CD1c-positive myeloid dendritic cell (primary cell): ENCODE results near the gene SLC4A3.
A peak's percentile ranks its signal among the peaks of the same experiment; 100 is the strongest.
"Not testable (repeated sequence)": the region's sequence is repeated elsewhere in the genome, so short reads cannot be mapped to it uniquely, and the experiment has no call there.

Experiments
- DNase-seq: peaks from one replicate; pipeline ENCODE4 v3.0.0-alpha.2; 2016; ENCODE audit errors: extremely low spot score

SLC4A3 gene

DNA sequence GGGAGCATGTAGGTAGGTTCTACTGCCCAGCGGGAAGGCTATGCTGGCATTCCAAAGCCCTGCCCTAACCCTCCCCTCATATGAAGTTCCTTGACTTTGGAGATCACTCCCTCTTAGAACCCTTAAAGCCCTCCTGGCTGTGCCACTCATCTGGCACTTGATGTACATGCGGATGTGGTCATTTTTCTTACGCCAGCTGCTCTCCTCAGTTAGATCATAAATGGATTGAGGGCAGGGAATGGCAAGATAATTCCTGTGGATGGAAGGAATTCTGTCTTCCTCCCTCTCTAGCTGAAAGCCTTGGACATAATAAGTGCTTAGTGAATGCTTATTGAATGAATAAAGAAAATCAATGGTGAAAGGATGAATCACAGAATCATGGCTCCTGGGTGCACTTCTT is 51.6 kb downstream of the SLC4A3 start:
- DNase-seq: no peak

DNA sequence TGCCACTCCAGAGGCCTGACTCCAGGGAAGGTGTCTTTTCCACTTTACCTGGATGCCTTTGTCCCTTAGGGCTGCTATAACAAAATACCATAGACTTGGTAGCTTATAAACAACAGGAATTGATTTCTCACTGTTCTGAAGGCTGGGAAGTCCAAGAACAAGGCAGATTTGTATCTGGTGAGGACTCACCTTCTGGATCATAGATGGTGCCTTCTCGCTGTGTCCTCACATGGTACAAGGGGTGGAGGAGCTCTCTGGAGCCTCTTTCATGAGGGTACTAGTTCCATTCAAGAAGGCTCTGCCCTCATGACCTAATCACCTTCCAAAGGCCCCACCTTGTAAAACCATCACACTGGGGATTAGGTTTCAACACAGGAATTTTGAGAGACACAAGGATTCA is 52.1 kb downstream of the SLC4A3 start:
- no peak for DNase-seq

DNA sequence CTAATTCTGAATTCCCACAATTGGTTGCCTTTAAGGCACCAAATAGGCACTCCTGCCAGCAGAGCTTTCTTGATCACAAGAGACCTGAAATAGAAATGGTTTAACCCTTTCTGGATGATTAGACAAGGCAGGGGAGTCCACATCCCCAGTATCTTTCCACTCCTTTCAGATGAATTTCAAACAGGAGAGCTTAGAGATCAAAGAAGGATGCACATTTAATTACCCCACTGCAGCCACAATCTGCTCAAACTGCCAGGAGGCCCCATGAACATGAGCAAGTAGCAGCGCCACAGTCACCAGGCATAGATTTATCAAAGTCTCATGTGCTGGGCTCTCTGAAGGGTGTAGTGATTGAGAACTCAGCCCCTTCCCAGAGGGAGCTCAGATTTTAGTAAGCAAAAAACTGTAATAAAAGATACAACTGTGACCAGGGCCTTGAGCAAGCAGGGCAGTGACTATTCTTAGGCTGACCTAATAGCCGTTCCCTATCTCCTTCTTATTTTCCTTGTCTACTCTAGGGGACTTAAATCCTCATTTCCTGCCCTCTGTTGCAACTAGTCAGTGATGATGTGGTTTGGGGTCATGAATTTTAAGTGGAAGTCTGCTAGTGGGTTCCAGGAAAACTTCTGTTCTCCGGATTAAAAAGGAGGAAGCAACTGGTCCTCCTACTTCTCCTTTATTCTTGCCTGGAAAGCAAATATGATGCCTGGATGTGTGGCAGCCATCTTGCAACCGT is 53.7 kb downstream of the SLC4A3 start:
- peak; percentile 37 for DNase-seq

DNA sequence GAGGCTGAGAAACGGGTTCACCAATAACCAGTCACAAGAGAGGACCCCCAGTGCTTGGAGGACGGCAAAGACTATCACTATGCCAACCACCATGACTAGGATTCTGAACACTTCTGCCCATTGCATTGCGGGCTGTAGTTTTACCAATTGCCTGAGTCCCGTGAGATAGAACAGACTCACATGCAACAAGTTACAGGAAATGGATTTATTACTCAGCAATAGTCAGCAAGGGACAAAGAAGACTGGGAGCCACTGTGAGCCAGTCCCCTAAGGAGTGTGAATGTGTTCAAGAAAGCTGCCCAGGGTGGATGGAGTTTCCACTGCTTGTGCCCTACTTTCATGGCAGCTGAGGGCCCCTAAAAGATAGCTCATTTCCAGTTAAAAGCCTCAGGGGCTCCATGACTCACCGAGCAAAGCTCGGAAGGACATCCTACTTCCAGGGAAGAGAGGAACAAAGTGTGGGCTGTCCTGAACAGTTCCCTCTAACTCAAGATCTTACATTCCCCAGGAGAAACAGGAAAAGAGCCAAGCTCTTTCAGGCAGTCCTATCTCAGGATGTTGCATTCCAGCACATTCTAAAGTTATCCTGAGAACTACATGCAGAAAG is 54.4 kb downstream of the SLC4A3 start:
- no peak for DNase-seq

DNA sequence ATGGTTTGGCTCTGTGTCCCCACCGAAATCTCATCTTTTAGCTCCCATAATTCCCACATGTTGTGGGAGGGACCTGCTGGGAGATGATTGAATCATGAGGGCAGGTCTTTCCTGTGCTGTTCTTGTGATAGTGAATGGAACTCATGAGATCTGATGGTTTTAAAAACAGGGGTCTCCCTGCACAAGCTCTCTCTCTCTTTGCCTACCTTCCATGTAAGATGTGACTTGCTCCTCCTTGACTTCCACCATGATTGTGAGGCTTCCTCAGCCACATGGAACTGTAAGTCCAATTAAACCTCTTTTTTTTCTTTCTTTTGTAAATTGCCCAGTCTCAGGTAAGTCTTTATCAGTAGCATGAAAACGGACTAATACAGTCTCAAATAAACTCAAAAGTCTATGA is 56.0 kb downstream of the SLC4A3 start:
- DNase-seq: not testable (repeated sequence)

DNA sequence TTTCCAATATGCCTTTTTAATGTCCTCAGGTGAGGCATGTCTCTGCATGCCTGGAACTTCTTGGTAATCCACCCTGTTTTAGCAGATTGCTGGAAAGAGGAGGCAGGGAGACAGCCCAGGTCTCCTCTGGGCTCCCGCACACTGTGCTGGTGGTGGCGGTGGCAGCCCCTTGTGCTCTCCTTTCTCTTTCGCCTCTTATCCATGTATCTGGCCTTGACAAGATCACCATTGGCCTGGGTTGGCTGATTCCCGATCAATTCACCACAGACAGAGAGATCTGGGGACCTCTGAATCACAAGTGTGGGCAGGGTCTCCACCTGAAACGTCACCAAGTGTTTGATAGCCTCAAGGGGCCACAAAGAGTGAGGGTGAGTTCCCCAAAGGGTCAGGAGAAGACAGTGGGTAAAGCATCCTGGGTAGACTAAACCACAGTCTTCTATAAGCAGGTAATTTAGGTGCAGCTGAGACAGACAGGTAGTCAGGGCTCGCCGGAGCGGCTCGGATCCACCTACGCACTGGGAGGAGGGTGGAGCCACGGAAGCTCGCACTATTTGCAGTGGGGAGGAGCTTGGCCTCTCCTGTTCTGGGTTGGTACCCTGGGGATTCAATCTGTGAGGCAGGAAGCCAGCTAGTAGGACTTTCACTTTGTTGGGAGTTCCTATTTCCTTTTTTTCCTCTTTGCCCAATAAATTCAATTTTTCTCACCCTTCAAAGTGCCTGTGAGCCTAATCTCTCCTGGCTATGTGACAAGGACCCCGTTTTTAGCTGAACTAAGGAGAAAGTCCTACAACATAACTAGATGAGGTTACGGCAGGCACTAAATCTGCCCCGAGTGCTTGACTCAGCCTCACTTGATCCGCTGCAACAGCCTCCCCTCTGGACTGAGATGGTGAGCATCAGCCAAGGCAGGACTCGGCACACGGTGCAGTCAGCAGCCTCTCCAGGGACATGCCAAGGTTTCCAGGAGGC is 57.6 kb downstream of the SLC4A3 start:
- DNase-seq: no peak

DNA sequence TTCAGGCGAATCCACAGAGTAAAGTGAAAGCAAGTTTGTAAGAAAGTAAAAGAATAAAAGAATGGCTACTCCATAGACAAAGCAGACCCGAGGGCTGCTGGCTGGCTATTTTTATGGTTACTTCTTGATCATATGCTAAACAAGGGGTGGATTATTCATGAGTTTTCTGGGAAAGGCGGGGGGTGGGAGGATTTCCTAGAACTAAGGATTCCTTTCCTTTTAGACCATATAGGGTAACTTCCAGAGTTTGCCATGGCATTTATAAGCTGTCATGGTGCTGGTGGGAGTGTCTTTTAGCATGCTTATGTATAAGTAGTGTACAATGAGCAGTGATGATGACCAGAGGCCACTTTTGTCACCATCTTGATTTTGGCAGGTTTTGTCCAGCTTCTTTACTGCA is 59.8 kb downstream of the SLC4A3 start:
- DNase-seq: no peak

DNA sequence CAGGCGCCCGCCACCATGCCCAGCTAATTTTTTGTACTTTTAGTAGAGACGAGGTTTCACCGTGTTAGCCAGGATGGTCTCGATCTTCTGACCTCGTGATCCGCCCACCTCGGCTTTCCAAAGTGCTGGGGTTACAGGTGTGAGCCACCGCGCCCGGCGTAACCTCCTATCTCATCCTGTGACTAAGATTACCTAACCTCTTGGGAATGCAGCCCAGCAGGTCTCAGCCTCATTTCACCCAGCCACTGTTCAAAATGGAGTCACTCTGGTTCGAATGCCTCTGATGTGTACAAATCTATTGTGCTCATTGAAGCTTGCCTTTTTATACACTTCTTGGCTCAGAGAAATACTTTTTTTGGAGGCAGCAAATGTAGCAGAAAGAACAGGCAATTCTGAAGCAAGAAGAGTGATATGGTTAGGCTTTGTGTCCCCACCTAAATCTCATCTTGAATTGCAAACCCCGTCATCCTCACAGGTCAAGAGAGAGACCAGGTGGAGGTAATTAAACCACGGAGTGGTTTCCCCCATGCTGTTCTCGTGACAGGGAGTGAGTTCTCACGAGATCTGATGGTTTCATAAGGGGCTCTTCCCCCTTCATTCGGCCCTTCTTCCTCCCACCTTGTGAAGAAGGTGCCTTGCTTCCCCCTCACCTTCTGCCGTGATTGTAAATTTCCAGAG is 60.6 kb downstream of the SLC4A3 start:
- DNase-seq: no peak

DNA sequence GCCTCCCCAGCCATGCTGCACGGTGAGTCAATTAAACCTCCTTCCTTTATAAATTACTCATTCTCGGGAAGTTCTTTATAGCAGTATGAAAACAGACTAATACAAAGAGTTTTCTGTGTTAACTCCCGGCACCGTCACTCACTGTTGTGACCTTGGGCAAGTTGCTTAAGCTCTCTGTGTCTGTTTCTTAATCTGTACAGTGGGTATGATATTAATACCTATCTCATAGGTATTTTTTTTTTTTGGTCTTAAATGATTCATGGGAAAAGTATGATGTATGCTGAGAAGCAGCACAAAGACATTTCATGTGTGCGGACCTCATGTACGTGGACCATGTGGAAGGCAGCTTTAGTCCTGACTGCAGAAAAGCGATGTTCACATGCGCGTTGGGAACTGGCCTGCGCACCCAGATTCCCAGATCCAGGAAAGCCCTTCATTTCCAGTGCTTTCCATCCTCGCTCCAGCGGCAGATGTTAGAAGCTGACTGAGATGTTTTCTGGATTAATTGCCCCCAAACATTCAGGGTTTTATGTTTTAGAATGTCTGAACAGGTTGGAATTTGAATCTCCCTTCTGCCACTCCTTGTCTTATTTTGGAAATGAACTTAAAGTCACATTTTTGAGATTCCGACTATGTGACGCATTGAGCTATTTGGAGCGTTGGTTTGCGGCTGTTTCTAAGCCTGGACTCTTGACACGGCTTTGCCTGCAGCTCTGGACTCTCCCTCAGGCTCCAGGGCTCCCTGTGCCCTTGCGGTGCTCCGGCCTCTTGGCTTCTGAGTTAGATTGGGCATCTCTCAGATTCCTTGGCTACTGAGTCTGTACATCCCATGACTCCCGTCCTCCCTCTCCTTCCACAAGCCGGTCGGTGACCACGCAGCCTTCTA is 61.4 kb downstream of the SLC4A3 start:
- no peak for DNase-seq

DNA sequence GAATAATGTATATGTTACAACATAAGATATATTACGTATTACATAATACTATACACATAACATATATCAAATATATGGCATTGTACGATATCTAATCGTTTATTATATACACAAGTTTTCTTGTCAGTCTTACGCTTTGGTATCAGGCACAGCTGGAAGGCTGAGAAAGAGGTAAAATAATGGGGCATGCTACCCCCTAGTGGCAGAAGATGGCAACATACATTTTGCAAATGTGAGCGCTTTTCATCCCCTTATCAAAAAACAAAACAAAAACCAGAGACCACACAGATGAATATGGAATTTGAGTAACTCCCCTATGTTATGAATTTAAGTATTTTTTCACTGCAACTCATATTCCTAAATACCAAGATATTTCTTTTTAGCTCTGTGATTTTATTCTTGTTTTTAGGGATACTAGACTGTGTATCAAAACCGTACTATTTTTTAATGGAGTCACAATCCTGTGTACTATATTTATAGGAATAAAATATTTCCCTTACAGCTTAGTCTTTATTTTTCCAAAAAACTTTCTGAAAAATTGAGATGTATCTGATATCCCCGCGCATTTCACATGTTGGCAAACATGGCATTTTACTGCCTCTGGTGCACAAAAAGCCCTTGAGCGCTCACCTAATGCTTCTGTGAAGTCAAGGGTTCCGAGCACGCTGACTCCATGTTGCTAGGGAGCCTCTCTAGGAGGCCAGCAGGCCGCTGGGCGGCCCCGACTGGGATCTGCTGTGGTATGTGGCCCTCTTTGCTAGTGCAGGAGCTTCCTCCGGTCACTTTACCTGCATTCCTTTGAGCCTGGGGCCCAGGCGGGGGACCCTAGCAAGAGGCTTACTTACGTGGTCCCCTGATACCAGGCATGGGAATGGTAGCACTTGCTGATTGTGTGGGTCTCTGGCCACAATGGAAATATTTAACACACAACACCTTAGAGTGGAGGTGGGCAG is 62.5 kb downstream of the SLC4A3 start:
- DNase-seq: peak; percentile 58

DNA sequence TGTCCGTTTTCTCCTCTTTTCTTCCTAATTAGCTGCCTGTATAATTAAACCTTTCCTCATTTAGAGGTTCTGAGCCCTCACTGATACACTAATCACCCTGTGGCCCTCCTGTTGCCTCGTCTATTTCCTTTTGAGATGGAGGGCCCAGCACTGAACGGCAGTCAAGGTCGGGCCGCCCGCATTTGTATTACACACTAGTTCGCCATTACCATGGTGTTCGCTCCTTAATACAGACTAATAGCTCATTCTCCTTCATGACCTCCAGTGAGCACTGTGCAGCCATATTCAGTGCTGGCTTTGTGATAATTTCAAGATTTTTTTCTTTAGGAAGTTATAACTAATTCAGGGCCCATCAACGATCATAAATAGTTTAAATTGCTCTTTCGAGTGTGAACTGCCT is 64.1 kb downstream of the SLC4A3 start:
- no peak for DNase-seq
